ENCODE data around the gene ALPK3. TPM values are rescaled to one million over a fixed set of nuclear protein-coding genes. Genes with fewer than 3 reads are reported as not detected.

Gene ALPK3
- total and polyA plus RNA-seq, 2 donors: 1.1 to 1.3 TPM

DNA sequence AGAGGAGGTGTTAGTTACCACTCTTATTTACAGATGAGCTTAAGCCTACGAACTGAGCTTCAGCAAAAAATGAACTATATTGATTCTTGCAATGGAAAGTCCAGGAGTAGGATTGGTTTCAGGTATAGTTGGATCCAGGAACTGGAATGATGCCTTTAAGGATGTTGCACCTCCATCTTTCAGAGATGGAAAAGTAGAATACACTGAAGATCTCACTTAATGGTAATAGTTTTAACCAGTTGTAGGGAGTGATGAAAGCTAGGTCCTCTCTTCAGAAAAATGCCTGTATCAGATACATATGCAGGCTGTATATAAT, 69.8 kb downstream of the ALPK3 start:
- Histone ChIP-seq H3K36me3 (ENCODE audit: control insufficient read depth in 2 of 2, insufficient read depth in 2 of 2, low read length in 1 of 2) (no peaks in the 10 kb centered on the region), H3K27me3 (ENCODE audit: control insufficient read depth in 2 of 2, insufficient read depth in 1 of 2, low read length in 1 of 2) (no peaks in the 10 kb centered on the region), H3K4me3 (ENCODE audit: low read length in 2 of 2) (no peak overlapping the region), H3K27ac (ENCODE audit: low read depth in 1 of 2, low read length in 1 of 2) (no peak overlapping the region), H3K4me1 (ENCODE audit: control insufficient read depth in 2 of 2, insufficient read depth in 2 of 2, low read length in 2 of 2) (no peaks in the 10 kb centered on the region), H3K9me3 (ENCODE audit: control insufficient read depth in 2 of 2, insufficient read depth in 1 of 2, low read length in 1 of 2) (no peaks in the 10 kb centered on the region)
- 89% methylated on average over 1 of the region's 1 CpG for WGBS
- no peak for DNase-seq (ENCODE audit: low read depth in 6 of 9, low spot score in 9 of 9)

DNA sequence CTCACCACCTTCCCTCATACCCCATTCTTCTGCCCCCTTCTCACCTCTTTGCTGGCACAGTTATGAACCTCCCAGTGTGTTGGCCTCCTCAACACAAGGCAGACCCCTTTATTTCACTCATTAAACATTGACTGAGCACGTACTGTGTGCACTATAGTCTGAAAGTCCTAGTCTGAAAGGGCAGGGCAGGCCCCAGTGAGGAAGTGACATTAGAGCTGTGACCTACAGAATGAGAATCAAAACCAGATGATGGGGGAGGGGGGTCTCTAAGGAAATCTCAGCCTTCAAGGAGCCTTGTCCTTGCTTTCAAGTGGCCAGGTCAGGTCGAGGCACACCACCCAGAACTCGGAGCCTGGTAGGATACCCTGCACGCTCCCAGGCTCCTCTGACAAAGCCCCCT, 70.8 kb downstream of the ALPK3 start:
- H3K9me3 ChIP-seq (ENCODE audit: control insufficient read depth in 2 of 2, insufficient read depth in 1 of 2, low read length in 1 of 2): no peaks in the 10 kb centered on the region
- H3K4me3 ChIP-seq (ENCODE audit: low read length in 2 of 2): no peak overlapping the region
- no peak for DNase-seq (ENCODE audit: low read depth in 6 of 9, low spot score in 9 of 9)
- H3K36me3 ChIP-seq (ENCODE audit: control insufficient read depth in 2 of 2, insufficient read depth in 2 of 2, low read length in 1 of 2): no peaks in the 10 kb centered on the region
- 92% methylated on average over 4 of the region's 4 CpGs for WGBS
- no peaks in the 10 kb centered on the region for H3K4me1 ChIP-seq (ENCODE audit: control insufficient read depth in 2 of 2, insufficient read depth in 2 of 2, low read length in 2 of 2)
- no peaks in the 10 kb centered on the region for H3K27me3 ChIP-seq (ENCODE audit: control insufficient read depth in 2 of 2, insufficient read depth in 1 of 2, low read length in 1 of 2)
- H3K27ac ChIP-seq (ENCODE audit: low read depth in 1 of 2, low read length in 1 of 2): no peak overlapping the region

GRCh38 chr15:84888639-84889038, 71.5 kb downstream of the ALPK3 start:
- no peaks in the 10 kb centered on the region for H3K27me3 ChIP-seq (ENCODE audit: control insufficient read depth in 2 of 2, insufficient read depth in 1 of 2, low read length in 1 of 2)

GRCh38 chr15:84889313-84889990, 72.3 kb downstream of the ALPK3 start:
- Histone ChIP-seq H3K36me3 (ENCODE audit: control insufficient read depth in 2 of 2, insufficient read depth in 2 of 2, low read length in 1 of 2) (no peaks in the 10 kb centered on the region), H3K27ac (ENCODE audit: low read depth in 1 of 2, low read length in 1 of 2) (no peak overlapping the region), H3K27me3 (ENCODE audit: control insufficient read depth in 2 of 2, insufficient read depth in 1 of 2, low read length in 1 of 2) (no peaks in the 10 kb centered on the region), H3K4me3 (ENCODE audit: low read length in 2 of 2) (no peak overlapping the region), H3K9me3 (ENCODE audit: control insufficient read depth in 2 of 2, insufficient read depth in 1 of 2, low read length in 1 of 2) (no peaks in the 10 kb centered on the region), H3K4me1 (ENCODE audit: control insufficient read depth in 2 of 2, insufficient read depth in 2 of 2, low read length in 2 of 2) (no peaks in the 10 kb centered on the region)
- WGBS: 94% methylated on average over 8 of the region's 8 CpGs
- DNase-seq (ENCODE audit: low read depth in 6 of 9, low spot score in 9 of 9): no peak

More at GRCh38 chr15:84888639-84889038, 71.5 kb downstream of the ALPK3 start:
- Histone ChIP-seq H3K4me3 (ENCODE audit: low read length in 2 of 2) (no peak overlapping the region), H3K36me3 (ENCODE audit: control insufficient read depth in 2 of 2, insufficient read depth in 2 of 2, low read length in 1 of 2) (no peaks in the 10 kb centered on the region), H3K27ac (ENCODE audit: low read depth in 1 of 2, low read length in 1 of 2) (no peak overlapping the region), H3K9me3 (ENCODE audit: control insufficient read depth in 2 of 2, insufficient read depth in 1 of 2, low read length in 1 of 2) (no peaks in the 10 kb centered on the region), H3K4me1 (ENCODE audit: control insufficient read depth in 2 of 2, insufficient read depth in 2 of 2, low read length in 2 of 2) (no peaks in the 10 kb centered on the region)
- no peak for DNase-seq (ENCODE audit: low read depth in 6 of 9, low spot score in 9 of 9)
- 97% methylated on average over 17 of the region's 17 CpGs for WGBS

DNA sequence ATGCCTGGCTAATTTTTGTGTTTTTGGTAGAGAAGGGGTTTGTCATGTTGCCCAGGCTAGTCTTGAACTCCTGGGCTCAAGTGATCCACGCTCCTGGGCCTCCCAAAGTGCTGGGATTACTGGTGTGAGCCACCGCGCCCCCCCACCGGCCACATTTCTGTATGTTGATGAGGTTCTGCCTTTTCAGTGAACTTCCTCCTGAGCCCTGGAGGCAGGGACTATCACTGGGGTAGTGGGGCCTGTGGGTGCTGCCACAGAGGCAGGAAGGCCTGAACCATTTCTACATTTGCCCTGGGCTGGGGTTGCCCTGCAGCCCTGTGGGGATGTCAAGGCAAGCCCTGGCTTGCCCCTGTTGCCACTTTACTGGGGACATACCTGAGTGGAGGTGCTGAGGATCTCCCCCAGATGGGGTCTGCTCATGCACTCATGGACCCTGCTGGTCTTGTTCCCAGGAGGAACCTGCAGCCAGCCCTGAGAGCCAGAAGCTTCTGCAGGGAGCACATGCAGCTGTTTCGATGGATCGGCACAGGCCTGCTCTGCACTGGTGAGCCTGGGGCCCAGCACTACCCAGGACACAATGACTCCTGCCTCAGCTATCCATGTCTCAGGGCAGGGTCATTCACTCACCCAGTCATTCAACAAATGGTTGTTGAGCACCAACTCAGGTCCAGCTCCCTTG, 73.0 kb downstream of the ALPK3 start:
- no peak overlapping the region for H3K27ac ChIP-seq (ENCODE audit: low read depth in 1 of 2, low read length in 1 of 2)
- H3K36me3 ChIP-seq (ENCODE audit: control insufficient read depth in 2 of 2, insufficient read depth in 2 of 2, low read length in 1 of 2): no peaks in the 10 kb centered on the region
- DNase-seq (ENCODE audit: low read depth in 6 of 9, low spot score in 9 of 9): no peak
- 96% methylated on average over 6 of the region's 6 CpGs for WGBS
- H3K4me1 ChIP-seq (ENCODE audit: control insufficient read depth in 2 of 2, insufficient read depth in 2 of 2, low read length in 2 of 2): no peaks in the 10 kb centered on the region
- no peaks in the 10 kb centered on the region for H3K9me3 ChIP-seq (ENCODE audit: control insufficient read depth in 2 of 2, insufficient read depth in 1 of 2, low read length in 1 of 2)
- H3K27me3 ChIP-seq (ENCODE audit: control insufficient read depth in 2 of 2, insufficient read depth in 1 of 2, low read length in 1 of 2): no peaks in the 10 kb centered on the region
- H3K4me3 ChIP-seq (ENCODE audit: low read length in 2 of 2): no peak overlapping the region

DNA sequence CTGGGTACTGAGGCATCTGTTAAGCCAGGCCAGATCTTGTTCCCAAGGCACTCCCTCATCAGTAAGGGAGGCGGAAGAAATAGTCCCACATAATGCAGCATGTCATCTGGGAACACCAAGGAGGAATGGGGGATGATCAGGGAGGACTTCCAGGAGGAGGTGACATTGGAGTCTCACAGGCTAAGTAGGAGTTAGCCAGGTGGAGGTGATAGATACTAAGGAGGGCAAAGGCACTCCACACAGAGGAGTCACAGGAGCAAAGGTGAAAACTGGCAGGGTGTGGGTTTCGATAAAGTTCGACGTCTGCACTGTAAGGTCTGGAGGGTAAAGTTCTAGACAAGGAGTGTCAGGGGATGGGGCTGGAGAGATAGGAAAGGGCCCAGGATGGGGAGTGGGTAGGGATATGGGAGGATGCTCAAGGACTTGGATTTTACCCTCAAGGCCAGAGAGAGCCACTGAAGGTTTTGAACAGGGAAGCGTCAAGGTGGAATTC, 73.6 kb downstream of the ALPK3 start:
- no peak for DNase-seq (ENCODE audit: low read depth in 6 of 9, low spot score in 9 of 9)
- no peaks in the 10 kb centered on the region for H3K27me3 ChIP-seq (ENCODE audit: control insufficient read depth in 2 of 2, insufficient read depth in 1 of 2, low read length in 1 of 2)
- H3K36me3 ChIP-seq (ENCODE audit: control insufficient read depth in 2 of 2, insufficient read depth in 2 of 2, low read length in 1 of 2): no peaks in the 10 kb centered on the region
- no peak overlapping the region for H3K4me3 ChIP-seq (ENCODE audit: low read length in 2 of 2)
- H3K27ac ChIP-seq (ENCODE audit: low read depth in 1 of 2, low read length in 1 of 2): no peak overlapping the region
- WGBS: 98% methylated on average over 5 of the region's 5 CpGs
- H3K4me1 ChIP-seq (ENCODE audit: control insufficient read depth in 2 of 2, insufficient read depth in 2 of 2, low read length in 2 of 2): no peaks in the 10 kb centered on the region
- no peaks in the 10 kb centered on the region for H3K9me3 ChIP-seq (ENCODE audit: control insufficient read depth in 2 of 2, insufficient read depth in 1 of 2, low read length in 1 of 2)

DNA sequence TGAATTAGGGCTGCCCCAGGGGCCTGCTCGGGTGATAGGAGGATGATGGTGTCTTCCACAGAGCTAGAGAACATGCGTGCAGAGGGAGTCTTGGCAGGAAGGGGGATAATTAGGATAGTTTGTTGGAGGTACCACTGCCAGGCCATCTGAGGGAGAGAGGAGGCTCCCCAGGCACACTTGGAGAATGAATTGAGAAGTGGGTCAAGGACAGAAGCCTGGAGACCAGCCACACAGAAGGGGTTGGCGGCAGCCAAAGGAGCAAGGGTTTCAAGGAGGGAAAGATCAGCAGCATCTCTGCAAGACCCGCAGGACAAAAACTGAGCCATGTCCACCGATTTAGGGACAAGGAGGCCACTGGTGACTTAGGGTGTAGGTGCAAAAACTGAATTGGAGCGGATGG, 74.2 kb downstream of the ALPK3 start:
- DNase-seq (ENCODE audit: low read depth in 6 of 9, low spot score in 9 of 9): no peak
- 98% methylated on average over 6 of the region's 6 CpGs for WGBS
- Histone ChIP-seq H3K27me3 (ENCODE audit: control insufficient read depth in 2 of 2, insufficient read depth in 1 of 2, low read length in 1 of 2) (no peaks in the 10 kb centered on the region), H3K4me1 (ENCODE audit: control insufficient read depth in 2 of 2, insufficient read depth in 2 of 2, low read length in 2 of 2) (no peaks in the 10 kb centered on the region), H3K9me3 (ENCODE audit: control insufficient read depth in 2 of 2, insufficient read depth in 1 of 2, low read length in 1 of 2) (no peaks in the 10 kb centered on the region), H3K4me3 (ENCODE audit: low read length in 2 of 2) (no peak overlapping the region), H3K36me3 (ENCODE audit: control insufficient read depth in 2 of 2, insufficient read depth in 2 of 2, low read length in 1 of 2) (no peaks in the 10 kb centered on the region), H3K27ac (ENCODE audit: low read depth in 1 of 2, low read length in 1 of 2) (no peak overlapping the region)

GRCh38 chr15:84892786-84893307, 75.7 kb downstream of the ALPK3 start:
- WGBS: 87% methylated on average over 10 of the region's 10 CpGs
- Histone ChIP-seq H3K27ac (ENCODE audit: low read depth in 1 of 2, low read length in 1 of 2) (no peak overlapping the region), H3K9me3 (ENCODE audit: control insufficient read depth in 2 of 2, insufficient read depth in 1 of 2, low read length in 1 of 2) (no peaks in the 10 kb centered on the region), H3K36me3 (ENCODE audit: control insufficient read depth in 2 of 2, insufficient read depth in 2 of 2, low read length in 1 of 2) (no peaks in the 10 kb centered on the region), H3K4me1 (ENCODE audit: control insufficient read depth in 2 of 2, insufficient read depth in 2 of 2, low read length in 2 of 2) (no peaks in the 10 kb centered on the region), H3K4me3 (ENCODE audit: low read length in 2 of 2) (no peak overlapping the region), H3K27me3 (ENCODE audit: control insufficient read depth in 2 of 2, insufficient read depth in 1 of 2, low read length in 1 of 2) (no peaks in the 10 kb centered on the region)
- no peak for DNase-seq (ENCODE audit: low read depth in 6 of 9, low spot score in 9 of 9)

- 92% methylated on average over 10 of the region's 10 CpGs for WGBS
- H3K4me3 ChIP-seq (ENCODE audit: low read length in 2 of 2): no peak overlapping the region
- DNase-seq (ENCODE audit: low read depth in 6 of 9, low spot score in 9 of 9): no peak
- H3K4me1 ChIP-seq (ENCODE audit: control insufficient read depth in 2 of 2, insufficient read depth in 2 of 2, low read length in 2 of 2): no peaks in the 10 kb centered on the region
- H3K36me3 ChIP-seq (ENCODE audit: control insufficient read depth in 2 of 2, insufficient read depth in 2 of 2, low read length in 1 of 2): no peaks in the 10 kb centered on the region
- no peaks in the 10 kb centered on the region for H3K9me3 ChIP-seq (ENCODE audit: control insufficient read depth in 2 of 2, insufficient read depth in 1 of 2, low read length in 1 of 2)
- H3K27me3 ChIP-seq (ENCODE audit: control insufficient read depth in 2 of 2, insufficient read depth in 1 of 2, low read length in 1 of 2): no peaks in the 10 kb centered on the region
- no peak overlapping the region for H3K27ac ChIP-seq (ENCODE audit: low read depth in 1 of 2, low read length in 1 of 2)
These were observed 76.5 kb downstream of the ALPK3 start for GRCh38 chr15:84893607-84894006.

All from thymus (tissue), 11 donors.